ENCODE measurements around the gene ZNF618. TPM values are rescaled to one million over a fixed set of nuclear protein-coding genes. Genes with fewer than 3 reads are reported as not detected.

The ZNF618 gene
- total RNA-seq, 2 experiments from 2014 or later, result 0.22 to 0.27 TPM

DNA sequence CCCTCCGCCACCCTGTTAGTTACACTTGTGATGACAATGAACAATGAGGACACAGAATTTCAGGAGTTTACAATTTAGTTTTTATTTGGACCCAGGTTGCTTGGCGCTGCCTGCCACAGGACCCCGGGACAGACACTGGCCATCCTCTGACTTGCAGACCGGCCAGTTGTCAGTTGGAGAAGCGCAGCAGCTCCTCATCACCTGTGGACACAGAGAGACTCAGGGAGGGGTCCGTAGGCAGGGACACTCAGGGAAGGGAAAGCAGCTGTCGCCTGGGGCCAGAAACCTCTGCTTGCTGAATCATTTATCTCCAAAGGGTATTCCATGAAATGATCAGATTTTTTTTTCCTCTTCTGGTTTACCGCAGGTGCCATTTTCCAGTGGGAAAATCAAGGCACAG lies 184.0 kb downstream of the ZNF618 start:
- Mint-ChIP-seq H3K27ac (no peak overlapping the region), H3K4me1 (ENCODE audit: low read depth) (no peaks in the 10 kb centered on the region), H3K9me3 (no peaks in the 10 kb centered on the region), H3K27me3 (peaks cover 13% of the 10 kb centered on the region), H3K4me3 (no peak overlapping the region), H3K36me3 (ENCODE audit: low read depth) (no peaks in the 10 kb centered on the region)
- intact Hi-C loops (cut with micrococcal nuclease), result no loop called here
- TF ChIP-seq, protein P1, sequence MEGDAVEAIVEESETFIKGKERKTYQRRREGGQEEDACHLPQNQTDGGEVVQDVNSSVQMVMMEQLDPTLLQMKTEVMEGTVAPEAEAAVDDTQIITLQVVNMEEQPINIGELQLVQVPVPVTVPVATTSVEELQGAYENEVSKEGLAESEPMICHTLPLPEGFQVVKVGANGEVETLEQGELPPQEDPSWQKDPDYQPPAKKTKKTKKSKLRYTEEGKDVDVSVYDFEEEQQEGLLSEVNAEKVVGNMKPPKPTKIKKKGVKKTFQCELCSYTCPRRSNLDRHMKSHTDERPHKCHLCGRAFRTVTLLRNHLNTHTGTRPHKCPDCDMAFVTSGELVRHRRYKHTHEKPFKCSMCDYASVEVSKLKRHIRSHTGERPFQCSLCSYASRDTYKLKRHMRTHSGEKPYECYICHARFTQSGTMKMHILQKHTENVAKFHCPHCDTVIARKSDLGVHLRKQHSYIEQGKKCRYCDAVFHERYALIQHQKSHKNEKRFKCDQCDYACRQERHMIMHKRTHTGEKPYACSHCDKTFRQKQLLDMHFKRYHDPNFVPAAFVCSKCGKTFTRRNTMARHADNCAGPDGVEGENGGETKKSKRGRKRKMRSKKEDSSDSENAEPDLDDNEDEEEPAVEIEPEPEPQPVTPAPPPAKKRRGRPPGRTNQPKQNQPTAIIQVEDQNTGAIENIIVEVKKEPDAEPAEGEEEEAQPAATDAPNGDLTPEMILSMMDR (IDR thresholded peaks at IDR 0.05), result no peak
- ATAC-seq (no peak), DNase-seq (no peak)
- ChIA-PET POLR2A (no interaction called here), CTCF (no interaction called here)

DNA sequence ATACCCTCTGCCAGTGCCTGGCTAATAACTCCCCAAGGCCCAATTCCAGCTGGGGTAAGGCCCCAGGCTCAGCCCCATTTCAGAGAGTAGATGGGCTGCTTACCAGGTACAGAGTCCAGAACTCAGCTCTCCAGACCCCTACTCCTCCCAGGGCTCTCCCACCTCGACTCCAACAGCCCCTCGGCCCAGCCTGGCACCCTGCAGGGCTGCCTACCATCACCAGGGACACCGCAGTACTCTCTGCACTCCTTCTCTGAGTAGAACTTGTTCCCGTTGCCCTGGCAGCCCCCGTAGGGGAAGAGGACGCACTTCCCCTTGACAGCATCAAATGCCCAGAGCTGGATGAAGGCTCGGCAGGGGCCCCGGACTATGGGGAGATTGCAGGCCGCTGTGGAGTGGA lies 184.6 kb downstream of the ZNF618 start:
- CTCF ChIA-PET, result no interaction called here
- no peaks in the 10 kb centered on the region for H3K36me3 Mint-ChIP-seq (ENCODE audit: low read depth)
- H3K4me3 Mint-ChIP-seq, result no peak overlapping the region
- no peaks in the 10 kb centered on the region for H3K9me3 Mint-ChIP-seq
- ATAC-seq, result no peak
- intact Hi-C loops (cut with micrococcal nuclease), result no loop called here
- H3K27ac Mint-ChIP-seq, result no peak overlapping the region
- H3K4me1 Mint-ChIP-seq (ENCODE audit: low read depth), result no peaks in the 10 kb centered on the region
- no peak for DNase-seq
- TF ChIP-seq, protein P1 (IDR thresholded peaks at IDR 0.05), result no peak
- peaks cover 15% of the 10 kb centered on the region for H3K27me3 Mint-ChIP-seq
- POLR2A ChIA-PET, result no interaction called here

DNA sequence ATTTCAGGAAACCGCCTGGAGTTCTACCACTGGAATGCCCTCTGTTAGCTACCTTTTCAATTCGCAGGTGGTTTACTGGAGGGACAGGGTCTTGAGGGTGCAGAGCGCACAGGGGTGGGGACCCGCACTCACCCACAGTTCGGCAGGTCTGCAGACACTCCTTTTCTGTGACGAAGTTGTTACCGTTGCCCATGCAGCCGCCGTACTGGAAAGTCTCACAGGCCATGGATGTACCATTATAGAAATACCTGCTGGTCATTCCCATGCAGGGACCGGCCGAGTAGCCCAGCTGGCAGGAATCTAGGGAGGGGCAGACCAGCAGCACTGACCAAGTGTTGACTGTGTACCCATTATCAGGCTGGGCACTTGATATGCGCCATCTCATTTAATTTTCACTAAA lies 185.2 kb downstream of the ZNF618 start:
- no peak overlapping the region for H3K27ac Mint-ChIP-seq
- ATAC-seq (no peak), DNase-seq (no peak)
- H3K27me3 Mint-ChIP-seq, result peaks cover 15% of the 10 kb centered on the region
- no peaks in the 10 kb centered on the region for H3K36me3 Mint-ChIP-seq (ENCODE audit: low read depth)
- no peak overlapping the region for H3K4me3 Mint-ChIP-seq
- intact Hi-C loops (cut with micrococcal nuclease), result no loop called here
- ChIA-PET POLR2A (no interaction called here), CTCF (no interaction called here)
- TF ChIP-seq, protein P1 (IDR thresholded peaks at IDR 0.05), result no peak
- H3K4me1 Mint-ChIP-seq (ENCODE audit: low read depth), result no peaks in the 10 kb centered on the region
- no peaks in the 10 kb centered on the region for H3K9me3 Mint-ChIP-seq

DNA sequence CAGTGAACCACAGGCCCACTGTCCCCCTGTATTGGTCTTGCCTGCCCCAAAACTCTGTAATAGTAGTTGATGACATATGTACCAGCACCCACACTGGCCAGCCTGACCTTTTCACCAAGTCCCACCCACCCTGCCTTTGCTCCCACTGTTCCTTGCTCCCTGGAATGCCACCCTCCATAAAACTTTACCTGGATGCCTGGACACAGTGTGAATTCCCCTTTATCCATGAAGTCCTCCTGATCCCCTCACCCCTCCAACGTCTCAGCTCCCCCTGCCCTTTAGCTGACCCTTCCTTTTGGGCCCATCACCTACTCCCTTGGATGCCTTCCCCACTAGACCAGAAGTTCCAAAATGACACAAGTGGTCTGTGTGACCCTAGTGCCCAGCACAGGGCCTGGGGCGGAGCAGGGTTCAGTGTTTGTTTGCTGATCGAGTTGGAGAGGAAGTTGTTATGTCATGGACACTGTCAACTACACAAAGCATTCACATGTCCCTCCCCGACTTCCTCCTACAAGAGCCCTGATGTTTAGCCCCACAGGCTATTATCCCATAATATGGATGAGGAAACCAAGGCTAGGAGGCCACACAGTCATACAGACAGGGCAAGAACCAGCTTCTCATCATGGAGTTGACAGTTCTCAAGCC lies 185.8 kb downstream of the ZNF618 start:
- CTCF ChIA-PET, result no interaction called here
- intact Hi-C loops (cut with micrococcal nuclease), result no loop called here
- H3K27me3 Mint-ChIP-seq, result peaks cover 15% of the 10 kb centered on the region
- TF ChIP-seq, protein P1 (IDR thresholded peaks at IDR 0.05), result no peak
- ATAC-seq (no peak), DNase-seq (no peak)
- POLR2A ChIA-PET, result no interaction called here
- H3K4me1 Mint-ChIP-seq (ENCODE audit: low read depth), result no peaks in the 10 kb centered on the region
- no peak overlapping the region for H3K4me3 Mint-ChIP-seq
- no peaks in the 10 kb centered on the region for H3K36me3 Mint-ChIP-seq (ENCODE audit: low read depth)
- H3K9me3 Mint-ChIP-seq, result no peaks in the 10 kb centered on the region
- no peak overlapping the region for H3K27ac Mint-ChIP-seq

DNA sequence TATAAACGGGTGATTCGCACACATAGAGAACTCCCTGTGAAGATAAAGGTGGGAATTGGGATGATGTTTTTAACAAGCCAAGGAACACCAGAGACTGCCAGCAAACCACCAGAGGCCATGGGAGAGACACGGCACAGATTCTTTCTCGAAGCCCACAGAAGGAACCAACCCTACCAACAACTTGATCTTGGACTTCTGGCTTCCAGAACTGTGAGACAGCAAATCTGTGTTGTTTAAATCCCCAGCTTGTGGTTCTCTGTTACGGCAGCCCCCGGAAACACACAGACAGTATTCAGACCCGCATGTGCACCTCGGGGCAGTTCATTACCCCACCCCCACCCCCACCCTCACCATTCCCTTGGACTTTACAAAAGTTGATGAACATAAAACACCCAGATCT lies 189.2 kb downstream of the ZNF618 start:
- H3K4me1 Mint-ChIP-seq (ENCODE audit: low read depth), result no peaks in the 10 kb centered on the region
- CTCF ChIA-PET, result no interaction called here
- no peaks in the 10 kb centered on the region for H3K36me3 Mint-ChIP-seq (ENCODE audit: low read depth)
- no peak overlapping the region for H3K27ac Mint-ChIP-seq
- no peak for ATAC-seq
- no peaks in the 10 kb centered on the region for H3K9me3 Mint-ChIP-seq
- intact Hi-C loops (cut with micrococcal nuclease), result no loop called here
- TF ChIP-seq, protein P1 (IDR thresholded peaks at IDR 0.05), result no peak
- POLR2A ChIA-PET, result no interaction called here
- no peak overlapping the region for H3K4me3 Mint-ChIP-seq
- DNase-seq, result no peak
- H3K27me3 Mint-ChIP-seq, result peaks cover 15% of the 10 kb centered on the region
